ENCODE measurements around the gene TIGD1. TPM values are rescaled to one million over a fixed set of nuclear protein-coding genes. Genes with fewer than 3 reads are reported as not detected.
A peak's percentile ranks its signal among the peaks of the same experiment; 100 is the strongest.

TIGD1 gene
- total RNA-seq, 4 donors from 2014 or later, result 6.7 to 11.6 (median 6.9) TPM

GRCh38 chr2:232567721-232568120 lies 17.4 kb upstream of the TIGD1 start:
- no peaks in the 10 kb centered on the region for H3K27me3 ChIP-seq
- H3K9me3 ChIP-seq, result no peaks in the 10 kb centered on the region
- TF ChIP-seq POLR2A (IDR thresholded peaks at IDR 0.05), result no peak
- no peak for TF ChIP-seq CTCF (IDR thresholded peaks at IDR 0.05)
- intact Hi-C loops (cut with DNase I), result no loop called here
- peaks cover 47 to 66% of the 10 kb centered on the region in 2 donors for H3K36me3 ChIP-seq
- peaks cover 0 to 22% of the 10 kb centered on the region in 2 donors for H3K4me1 ChIP-seq
- DNase-seq, result no peak
- H3K4me3 ChIP-seq (replicated peaks in 1 of 3), result no peak overlapping the region
- H3K27ac ChIP-seq, result peak overlapping the region; percentile 17 to 55 (median 19)

DNA sequence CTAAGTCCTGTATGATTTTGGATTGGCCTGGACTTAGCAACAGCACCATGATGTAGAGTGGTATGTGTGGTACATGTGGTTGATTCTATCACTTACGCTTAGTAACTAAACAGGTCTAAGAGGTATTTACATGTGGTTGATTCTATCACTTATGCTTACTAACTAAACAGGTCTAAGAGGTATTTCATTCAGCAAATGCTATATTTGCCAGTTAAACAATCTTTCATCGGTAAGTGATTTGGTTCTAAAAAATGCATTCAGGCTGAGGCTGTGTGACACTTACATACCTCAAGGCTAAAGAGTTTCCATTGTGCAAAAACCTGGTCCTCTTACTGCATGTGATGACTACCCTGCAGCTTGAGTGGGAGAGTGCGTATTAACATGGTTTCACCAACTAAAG lies 13.2 kb upstream of the TIGD1 start:
- no peak for DNase-seq
- intact Hi-C loops (cut with DNase I), result no loop called here
- Histone ChIP-seq H3K9me3 (no peaks in the 10 kb centered on the region), H3K4me1 (peaks cover 0 to 10% of the 10 kb centered on the region in 2 donors), H3K36me3 (peaks cover 37 to 65% of the 10 kb centered on the region in 2 donors), H3K27ac (no peak overlapping the region), H3K27me3 (no peaks in the 10 kb centered on the region), H3K4me3 (replicated peaks in 1 of 3) (no peak overlapping the region)
- no peak for TF ChIP-seq POLR2A (IDR thresholded peaks at IDR 0.05)
- no peak for TF ChIP-seq CTCF (IDR thresholded peaks at IDR 0.05)
- WGBS, 2 donors, result 47 to 85% methylated on average over 3 of the region's 3 CpGs

DNA sequence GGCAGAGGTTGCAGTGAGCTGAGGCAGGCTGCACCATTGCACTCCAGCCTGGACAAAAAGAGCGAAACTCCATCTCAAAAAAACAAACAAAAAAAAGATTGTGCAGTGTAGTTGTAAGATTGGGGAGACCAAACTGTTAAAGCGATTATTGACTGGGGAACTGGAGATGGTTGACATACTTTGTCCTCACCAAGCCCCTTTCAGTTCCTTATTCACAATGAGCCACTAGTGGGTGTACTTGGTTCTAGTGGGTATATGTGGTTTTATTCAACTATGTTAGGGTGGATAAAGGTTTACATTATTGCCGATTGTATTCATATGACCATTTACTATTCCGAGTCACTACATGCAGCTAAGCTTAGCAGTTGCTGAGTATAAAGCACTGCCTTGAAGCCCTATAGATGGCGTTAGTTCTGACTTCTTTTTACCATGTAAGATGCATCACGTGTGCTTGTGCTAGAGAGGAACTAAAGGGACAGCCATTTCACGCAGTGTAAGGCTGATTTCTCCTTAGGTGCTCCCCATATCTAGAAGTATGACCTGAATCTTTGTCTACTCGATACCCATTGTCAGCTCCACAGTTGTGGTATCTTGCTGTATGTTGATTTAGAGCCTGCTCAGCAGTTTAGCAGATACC lies 12.3 kb upstream of the TIGD1 start:
- intact Hi-C loops (cut with DNase I), result no loop called here
- no peaks in the 10 kb centered on the region for H3K9me3 ChIP-seq
- no peak overlapping the region for H3K27ac ChIP-seq
- no peak for TF ChIP-seq CTCF (IDR thresholded peaks at IDR 0.05)
- TF ChIP-seq POLR2A (IDR thresholded peaks at IDR 0.05), result no peak
- H3K27me3 ChIP-seq, result no peaks in the 10 kb centered on the region
- H3K4me3 ChIP-seq (replicated peaks in 1 of 3), result no peak overlapping the region
- H3K36me3 ChIP-seq, result peaks cover 38 to 70% of the 10 kb centered on the region in 2 donors
- peaks cover 0 to 4% of the 10 kb centered on the region in 2 donors for H3K4me1 ChIP-seq
- WGBS, 2 donors, result 82 to 85% methylated on average over 8 of the region's 8 CpGs
- DNase-seq, result no peak

GRCh38 chr2:232556426-232556825 lies 6.1 kb upstream of the TIGD1 start:
- Histone ChIP-seq H3K4me3 (replicated peaks in 1 of 3) (no peak overlapping the region), H3K27me3 (no peaks in the 10 kb centered on the region), H3K4me1 (peaks cover 10% of the 10 kb centered on the region in 2 donors), H3K36me3 (peaks cover 19 to 29% of the 10 kb centered on the region in 2 donors), H3K27ac (no peak overlapping the region), H3K9me3 (no peaks in the 10 kb centered on the region)
- intact Hi-C loops (cut with DNase I), result no loop called here
- TF ChIP-seq CTCF (IDR thresholded peaks at IDR 0.05) (no peak), POLR2A (IDR thresholded peaks at IDR 0.05) (no peak)
- 84 to 89% methylated on average over 3 of the region's 3 CpGs for WGBS, 2 donors
- DNase-seq, result no peak

DNA sequence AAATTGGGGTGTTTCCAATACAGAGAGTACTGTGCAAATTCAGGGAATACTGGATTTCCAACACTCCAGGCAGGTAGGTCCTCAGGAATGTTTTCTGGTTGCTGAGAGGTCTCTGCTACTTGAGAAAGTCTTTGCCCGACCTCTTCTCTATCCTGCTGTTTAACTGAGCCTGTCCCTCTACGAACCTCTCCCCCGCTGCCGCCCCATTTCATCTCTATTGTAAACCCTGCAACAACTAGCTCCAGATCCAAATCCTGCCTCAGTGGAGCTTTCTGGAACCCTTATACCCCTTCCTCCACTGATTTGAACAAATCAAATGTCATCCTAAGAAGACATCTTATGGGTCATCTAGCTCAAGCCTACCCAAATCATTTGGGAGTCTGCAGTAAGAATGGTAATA lies 1.4 kb upstream of the TIGD1 start:
- DNase-seq, result no peak
- no peaks in the 10 kb centered on the region for H3K9me3 ChIP-seq
- peaks cover 12 to 14% of the 10 kb centered on the region in 2 donors for H3K4me1 ChIP-seq

More for the DNA sequence above, 1.4 kb upstream of the TIGD1 start:
- no peak for TF ChIP-seq POLR2A (IDR thresholded peaks at IDR 0.05)
- no peak for TF ChIP-seq CTCF (IDR thresholded peaks at IDR 0.05)
- intact Hi-C loops (cut with DNase I), result no loop called here
- Histone ChIP-seq H3K4me3 (replicated peaks in 1 of 3) (peak overlapping the region in 1 of 3 donors; percentile 98), H3K27me3 (no peaks in the 10 kb centered on the region), H3K36me3 (peaks cover 0 to 2% of the 10 kb centered on the region in 2 donors), H3K27ac (no peak overlapping the region)
- WGBS, 2 donors, result 81% methylated on average over 4 of the region's 4 CpGs
